Activated naive CD8-positive, alpha-beta T cell treated with anti-CD3 and anti-CD28 coated beads, Interleukin-2, amount 50 U/mL, for 16 hours (primary cell): ENCODE data around the gene SLC66A1.
"Not testable (repeated sequence)": the region's sequence is repeated elsewhere in the genome, so short reads cannot be mapped to it uniquely, and the experiment has no call there.

Experiments
- DNase-seq: peaks from one replicate; pipeline ENCODE4 v3.0.0-alpha.2; 2020; ENCODE audit warnings: low read depth, low spot score

SLC66A1 gene

GRCh38 chr1:19304081-19304480, 8.0 kb upstream of the SLC66A1 start:
- not testable (repeated sequence) for DNase-seq

- no peak for DNase-seq
These were observed 6.2 kb upstream of the SLC66A1 start for GRCh38 chr1:19305880-19306279.

- DNase-seq, result no peak
These were observed 5.2 kb upstream of the SLC66A1 start for GRCh38 chr1:19306941-19307340.

- DNase-seq, result no peak
These were observed 4.2 kb upstream of the SLC66A1 start for GRCh38 chr1:19307794-19308508.

GRCh38 chr1:19308509-19308907, 3.6 kb upstream of the SLC66A1 start:
- no peak for DNase-seq

GRCh38 chr1:19309123-19309813, 2.9 kb upstream of the SLC66A1 start:
- DNase-seq, result no peak

- DNase-seq, result no peak
These were observed 2.1 kb upstream of the SLC66A1 start for GRCh38 chr1:19310061-19310460.

GRCh38 chr1:19310720-19311502, 1.2 kb upstream of the SLC66A1 start:
- DNase-seq, result no peak

- no peak for DNase-seq
These were observed 609 bp upstream of the SLC66A1 start for GRCh38 chr1:19311503-19311930.

- DNase-seq, result no peak
These were observed 883 bp downstream of the SLC66A1 start for GRCh38 chr1:19312782-19313635.

GRCh38 chr1:19313636-19313959, 1.5 kb downstream of the SLC66A1 start:
- no peak for DNase-seq

GRCh38 chr1:19313961-19314882, 2.1 kb downstream of the SLC66A1 start:
- DNase-seq, result no peak

GRCh38 chr1:19315378-19316198, 3.5 kb downstream of the SLC66A1 start:
- no peak for DNase-seq

GRCh38 chr1:19317126-19317910, 5.2 kb downstream of the SLC66A1 start:
- DNase-seq, result no peak

GRCh38 chr1:19319196-19319595, 7.1 kb downstream of the SLC66A1 start:
- no peak for DNase-seq

GRCh38 chr1:19321071-19321470, 8.9 kb downstream of the SLC66A1 start:
- DNase-seq, result no peak

- no peak for DNase-seq
These were observed 10.4 kb downstream of the SLC66A1 start for GRCh38 chr1:19322481-19322880.

GRCh38 chr1:19323987-19324664, 12.0 kb downstream of the SLC66A1 start:
- DNase-seq, result no peak
